SK-N-SH (cell line): Measurements from ENCODE around the gene AADACL4. TPM values are rescaled to one million over a fixed set of nuclear protein-coding genes. Genes with fewer than 3 reads are reported as not detected.
A peak's percentile ranks its signal among the peaks of the same experiment; 100 is the strongest.

Experiments used
- CTCF ChIA-PET: fragments of 300-600, 350-600 bp; formaldehyde crosslinking; extraction: SDS; loops from one replicate; lab custom pipeline; 2021; lab: Yijun Ruan, JAX
- POLR2A ChIA-PET: fragments of 350-600 bp; sonication (Branson Sonifier 250); formaldehyde crosslinking; extraction: SDS; loops from one replicate; lab custom pipeline; 2020; ENCODE audit warnings: antibody characterized with exemption, inconsistent platforms; lab: Yijun Ruan, JAX
- DNase-seq: peaks from one replicate; pipeline ENCODE4 v3.0.0; 2012
- H2AFZ ChIP-seq: fragments of 200-600 bp; sonication (generic); 2 replicates; pipeline ENCODE4 v1.8.1; 2016; ENCODE audit warnings: antibody characterized with exemption, mild to moderate bottlenecking, low read depth
- H3F3A ChIP-seq: fragments of 200-600 bp; sonication (generic); replicated peaks from 2 replicates; pipeline ENCODE3; 2016; ENCODE audit warnings: antibody characterized with exemption, mild to moderate bottlenecking; ENCODE audit not compliant: insufficient read depth
- H3K27ac ChIP-seq, 2 experiments: fragments of 200-500 bp in 1 of 2; fragments of 200-600 bp in 1 of 2; sonication (Bioruptor generic) in 1 of 2; sonication (generic), shearing (Covaris generic) in 1 of 2; 2 replicates each; pipeline versions ENCODE4 v1.5.1 to v1.6.1; 2014 to 2016; ENCODE audit warnings: low read depth in 2 of 2, inconsistent platforms in 1 of 2, low read length in 1 of 2, mild to moderate bottlenecking in 1 of 2, mixed read lengths in 1 of 2
- H3K27me3 ChIP-seq: fragments of 200-600 bp; sonication (generic), shearing (Covaris generic); 2 replicates; pipeline ENCODE4 v1.6.1; 2016; ENCODE audit warnings: mixed run types; ENCODE audit not compliant: insufficient read depth
- H3K36me3 ChIP-seq, 2 experiments: fragments of 200-500 bp in 1 of 2; fragments of 200-600 bp in 1 of 2; sonication (Bioruptor generic) in 1 of 2; sonication (generic) in 1 of 2; replicated peaks in 1 of 2; 2 replicates each; pipeline versions ENCODE3 to v1.5.1; 2014 to 2016; ENCODE audit warnings: low read length in 1 of 2, mild to moderate bottlenecking in 1 of 2; ENCODE audit not compliant: insufficient read depth in 2 of 2, control insufficient read depth in 1 of 2
- H3K4me1 ChIP-seq, 2 experiments: fragments of 200-500 bp in 1 of 2; fragments of 200-600 bp in 1 of 2; sonication (Bioruptor generic) in 1 of 2; sonication (generic), shearing (Covaris generic) in 1 of 2; 2 replicates each; pipeline versions ENCODE4 v1.5.1 to v1.6.1; 2014 to 2016; ENCODE audit warnings: low read depth in 1 of 2, low read length in 1 of 2, mixed run types in 1 of 2; ENCODE audit not compliant: insufficient read depth in 2 of 2, control insufficient read depth in 1 of 2
- H3K4me2 ChIP-seq: fragments of 200-600 bp; sonication (generic), shearing (Covaris generic); 2 replicates; pipeline ENCODE4 v1.6.1; 2017; ENCODE audit warnings: mixed run types
- H3K4me3 ChIP-seq, 2 experiments: fragments of 200-500 bp in 1 of 2; fragments of 200-600 bp in 1 of 2; sonication (Bioruptor generic) in 1 of 2; sonication (generic), shearing (Covaris generic) in 1 of 2; 2 replicates each; pipeline versions ENCODE4 v1.5.1 to v1.8.1; 2014 to 2016; ENCODE audit warnings: low read depth in 2 of 2, inconsistent platforms in 1 of 2, low read length in 1 of 2, mild to moderate bottlenecking in 1 of 2, mixed read lengths in 1 of 2, moderate library complexity in 1 of 2
- H3K79me2 ChIP-seq: fragments of 200-600 bp; sonication (generic); 2 replicates; pipeline ENCODE4 v1.8.1; 2017; ENCODE audit warnings: mild to moderate bottlenecking; ENCODE audit not compliant: insufficient read depth
- H3K9ac ChIP-seq: fragments of 200-600 bp; sonication (generic); 2 replicates; pipeline ENCODE4 v1.6.1; 2017; ENCODE audit warnings: mixed run types
- H3K9me2 ChIP-seq: fragments of 200-600 bp; sonication (generic); 2 replicates; pipeline ENCODE4 v1.6.1; 2017; ENCODE audit warnings: mixed run types
- H3K9me3 ChIP-seq: fragments of 200-600 bp; sonication (generic); 2 replicates; pipeline ENCODE4 v1.6.1; 2017; ENCODE audit warnings: mixed run types, mild to moderate bottlenecking, moderate library complexity
- H4K20me1 ChIP-seq: fragments of 200-600 bp; sonication (generic); 2 replicates; pipeline ENCODE4 v1.6.1; 2017; ENCODE audit warnings: mild to moderate bottlenecking, mixed run types; ENCODE audit not compliant: insufficient read depth
- CTCF ChIP-seq: fragments of 200-600 bp; sonication (generic); IDR thresholded peaks from 2 replicates; pipeline ENCODE4 v1.6.1; 2017; ENCODE audit warnings: antibody characterized with exemption, mild to moderate bottlenecking, moderate library complexity
- EP300 ChIP-seq, 2 experiments: IDR thresholded peaks; 2 replicates each; pipeline versions ENCODE4 v1.4.0 to v1.6.1; 2012; ENCODE audit warnings: borderline replicate concordance in 1 of 2, low read depth in 1 of 2, low read length in 1 of 2
- FOSL2 ChIP-seq: IDR thresholded peaks from 2 replicates; pipeline ENCODE4 v1.4.0; 2012; ENCODE audit warnings: low read depth, mild to moderate bottlenecking, moderate library complexity, borderline replicate concordance
- FOXJ3 ChIP-seq: sonication (generic); formaldehyde crosslinking; IDR thresholded peaks from 2 replicates; pipeline ENCODE4 v1.5.1; 2020; ENCODE audit warnings: mild to moderate bottlenecking, missing genetic modification reagents
- FOXM1 ChIP-seq: IDR thresholded peaks from 2 replicates; pipeline ENCODE4 v1.4.0; 2012; ENCODE audit warnings: low read depth, mild to moderate bottlenecking
- GABPA ChIP-seq: IDR thresholded peaks from 2 replicates; pipeline ENCODE4 v1.4.0; 2012; ENCODE audit warnings: low read depth, mild to moderate bottlenecking
- GATA2 ChIP-seq: sonication (generic); formaldehyde crosslinking; IDR thresholded peaks from 2 replicates; pipeline ENCODE4 v1.5.0; 2020; ENCODE audit warnings: mild to moderate bottlenecking, missing genetic modification reagents
- JUND ChIP-seq: IDR thresholded peaks from 2 replicates; pipeline ENCODE4 v1.4.0; 2012
- MEF2A ChIP-seq: IDR thresholded peaks from 2 replicates; pipeline ENCODE4 v1.4.0; 2012; ENCODE audit warnings: low read depth, borderline replicate concordance
- MXI1 ChIP-seq: IDR thresholded peaks from 2 replicates; pipeline ENCODE4 v1.6.1; 2012; ENCODE audit warnings: mild to moderate bottlenecking, low read depth, low read length, improper control_type of control experiment
- NRF1 ChIP-seq: IDR thresholded peaks from 2 replicates; pipeline ENCODE4 v1.6.1; 2012; ENCODE audit warnings: low read depth, mild to moderate bottlenecking, low read length
- POLR2AphosphoS5 ChIP-seq: IDR thresholded peaks from 2 replicates; pipeline ENCODE4 v1.6.1; 2012; ENCODE audit warnings: low read depth, low read length
- RAD21 ChIP-seq: IDR thresholded peaks from 2 replicates; pipeline ENCODE4 v1.6.1; 2012; ENCODE audit warnings: mild to moderate bottlenecking, low read length
- RCOR1 ChIP-seq: fragments of 150-350 bp; IDR thresholded peaks from 2 replicates; pipeline ENCODE4 v1.6.1; 2017; ENCODE audit warnings: antibody characterized with exemption, low read length
- RFX5 ChIP-seq: IDR thresholded peaks from 2 replicates; pipeline ENCODE4 v1.6.1; 2012; ENCODE audit warnings: mild to moderate bottlenecking, improper control_type of control experiment, low read length
- RXRA ChIP-seq: IDR thresholded peaks from 2 replicates; pipeline ENCODE4 v1.4.0; 2012; ENCODE audit warnings: low read depth, mild to moderate bottlenecking, borderline replicate concordance
- TAF1 ChIP-seq: IDR thresholded peaks from 2 replicates; pipeline ENCODE4 v1.6.1; 2012; ENCODE audit warnings: low read depth, mild to moderate bottlenecking, low read length, moderate library complexity, borderline replicate concordance
- TCF12 ChIP-seq: IDR thresholded peaks from 2 replicates; pipeline ENCODE4 v1.4.0; 2012
- TEAD4 ChIP-seq: IDR thresholded peaks from 2 replicates; pipeline ENCODE4 v1.4.0; 2012; ENCODE audit warnings: mild to moderate bottlenecking, borderline replicate concordance; ENCODE audit not compliant: insufficient read depth
- USF1 ChIP-seq: IDR thresholded peaks from 2 replicates; pipeline ENCODE4 v1.4.0; 2012; ENCODE audit warnings: low read depth, borderline replicate concordance
- USF2 ChIP-seq: fragments of 150-350 bp; IDR thresholded peaks from 2 replicates; pipeline ENCODE4 v1.6.1; 2017; ENCODE audit warnings: antibody characterized with exemption, low read length, low read depth, borderline replicate concordance
- YY1 ChIP-seq: IDR thresholded peaks from 2 replicates; pipeline ENCODE4 v1.4.0; 2012; ENCODE audit warnings: low read depth, mild to moderate bottlenecking
- WGBS: methylation state at CpG from one replicate; pipeline ENCODE4 v1.1.6; 2017; ENCODE audit warnings: low lambda C conversion rate; 5-methylcytosine and 5-hydroxymethylcytosine counted together
- polyA plus RNA-seq, 3 experiments: library from polyadenylated mRNA; depleted of rRNA; stranded (reverse); fragments of >200 nt; gene quantifications; 2 replicates each; pipeline ENCODE4 v1.2.3, GENCODE V29; 2012
- TF ChIP-seq, protein P1 (sequence below): IDR thresholded peaks from 2 replicates; pipeline ENCODE4 v1.4.0; 2012; ENCODE audit warnings: low read depth
- TF ChIP-seq, protein P2 (sequence below): IDR thresholded peaks from 2 replicates; pipeline ENCODE4 v1.6.1; 2012; ENCODE audit warnings: mild to moderate bottlenecking, low read depth, low read length, moderate library complexity
- TF ChIP-seq, protein P3 (sequence below): IDR thresholded peaks from 2 replicates; pipeline ENCODE4; 2012

AADACL4 gene
- polyA plus RNA-seq, 1 of the 3 experiments (the other 2 are of a cell fraction), result 0.59 TPM

GRCh38 chr1:12601700-12602658 is 41.9 kb upstream of the AADACL4 start:
- POLR2A ChIA-PET, result no interaction called here
- Histone ChIP-seq H3K27me3 (no peaks in the 10 kb centered on the region), H3K4me2 (peak overlapping the region; percentile 56), H3F3A (peaks cover 10% of the 10 kb centered on the region), H3K9me3 (no peaks in the 10 kb centered on the region), H3K4me3 (no peak overlapping the region), H3K9me2 (no peaks in the 10 kb centered on the region), H3K9ac (peak overlapping the region; percentile 40; the same call in 1 of the 2 replicates), H3K79me2 (no peaks in the 10 kb centered on the region), H3K4me1 (peaks cover 33 to 64% of the 10 kb centered on the region in 2 experiments), H3K27ac (peak overlapping the region; percentile 36 to 78; a peak in 3 of 4 replicates), H3K36me3 (no peaks in the 10 kb centered on the region), H2AFZ (no peak overlapping the region), H4K20me1 (no peaks in the 10 kb centered on the region)
- WGBS, result 58% methylated on average over 10 of the region's 13 CpGs
- DNase-seq, result peak; percentile 42
- CTCF ChIA-PET, result interaction anchor here (0.8 to 1.7 kb wide), 8 partner anchors 8 to 288 kb away, joined by 3 to 9 read pairs (median 5); partner anchors contain the start of gene DHRS3
- TF ChIP-seq NRF1 (no peak), FOSL2 (peak; percentile 81), FOXM1 (no peak), FOXJ3 (CRISPR knock-in tag) (no peak), EP300 (IDR thresholded peaks at IDR 0.05; ENCODE audit: borderline replicate concordance in 1 of 2, low read depth in 1 of 2, low read length in 1 of 2) (no peak; a peak in 1 of 4 replicates), POLR2AphosphoS5 (peak; percentile 41; the same call in 1 of the 2 replicates), TEAD4 (no peak), CTCF (no peak), USF1 (no peak), USF2 (no peak), GATA2 (no peak), RAD21 (no peak), JUND (peak; percentile 83), GABPA (no peak), RFX5 (peak; percentile 79; the same call in 1 of the 2 replicates), RCOR1 (no peak), MEF2A (no peak), YY1 (no peak), TAF1 (no peak), TCF12 (peak; percentile 86), RXRA (peak; percentile 97), MXI1 (no peak)
- TF ChIP-seq, protein P1, sequence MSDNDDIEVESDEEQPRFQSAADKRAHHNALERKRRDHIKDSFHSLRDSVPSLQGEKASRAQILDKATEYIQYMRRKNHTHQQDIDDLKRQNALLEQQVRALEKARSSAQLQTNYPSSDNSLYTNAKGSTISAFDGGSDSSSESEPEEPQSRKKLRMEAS, result peak; percentile 89
- TF ChIP-seq, protein P2, sequence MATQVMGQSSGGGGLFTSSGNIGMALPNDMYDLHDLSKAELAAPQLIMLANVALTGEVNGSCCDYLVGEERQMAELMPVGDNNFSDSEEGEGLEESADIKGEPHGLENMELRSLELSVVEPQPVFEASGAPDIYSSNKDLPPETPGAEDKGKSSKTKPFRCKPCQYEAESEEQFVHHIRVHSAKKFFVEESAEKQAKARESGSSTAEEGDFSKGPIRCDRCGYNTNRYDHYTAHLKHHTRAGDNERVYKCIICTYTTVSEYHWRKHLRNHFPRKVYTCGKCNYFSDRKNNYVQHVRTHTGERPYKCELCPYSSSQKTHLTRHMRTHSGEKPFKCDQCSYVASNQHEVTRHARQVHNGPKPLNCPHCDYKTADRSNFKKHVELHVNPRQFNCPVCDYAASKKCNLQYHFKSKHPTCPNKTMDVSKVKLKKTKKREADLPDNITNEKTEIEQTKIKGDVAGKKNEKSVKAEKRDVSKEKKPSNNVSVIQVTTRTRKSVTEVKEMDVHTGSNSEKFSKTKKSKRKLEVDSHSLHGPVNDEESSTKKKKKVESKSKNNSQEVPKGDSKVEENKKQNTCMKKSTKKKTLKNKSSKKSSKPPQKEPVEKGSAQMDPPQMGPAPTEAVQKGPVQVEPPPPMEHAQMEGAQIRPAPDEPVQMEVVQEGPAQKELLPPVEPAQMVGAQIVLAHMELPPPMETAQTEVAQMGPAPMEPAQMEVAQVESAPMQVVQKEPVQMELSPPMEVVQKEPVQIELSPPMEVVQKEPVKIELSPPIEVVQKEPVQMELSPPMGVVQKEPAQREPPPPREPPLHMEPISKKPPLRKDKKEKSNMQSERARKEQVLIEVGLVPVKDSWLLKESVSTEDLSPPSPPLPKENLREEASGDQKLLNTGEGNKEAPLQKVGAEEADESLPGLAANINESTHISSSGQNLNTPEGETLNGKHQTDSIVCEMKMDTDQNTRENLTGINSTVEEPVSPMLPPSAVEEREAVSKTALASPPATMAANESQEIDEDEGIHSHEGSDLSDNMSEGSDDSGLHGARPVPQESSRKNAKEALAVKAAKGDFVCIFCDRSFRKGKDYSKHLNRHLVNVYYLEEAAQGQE, result no peak; the same call in 1 of the 2 replicates
- TF ChIP-seq, protein P3, sequence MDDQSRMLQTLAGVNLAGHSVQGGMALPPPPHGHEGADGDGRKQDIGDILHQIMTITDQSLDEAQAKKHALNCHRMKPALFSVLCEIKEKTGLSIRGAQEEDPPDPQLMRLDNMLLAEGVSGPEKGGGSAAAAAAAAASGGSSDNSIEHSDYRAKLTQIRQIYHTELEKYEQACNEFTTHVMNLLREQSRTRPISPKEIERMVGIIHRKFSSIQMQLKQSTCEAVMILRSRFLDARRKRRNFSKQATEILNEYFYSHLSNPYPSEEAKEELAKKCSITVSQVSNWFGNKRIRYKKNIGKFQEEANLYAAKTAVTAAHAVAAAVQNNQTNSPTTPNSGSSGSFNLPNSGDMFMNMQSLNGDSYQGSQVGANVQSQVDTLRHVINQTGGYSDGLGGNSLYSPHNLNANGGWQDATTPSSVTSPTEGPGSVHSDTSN, result peak; percentile 83
